HG02981 (cell line): Measurements from ENCODE around the gene MRTFA.
"Not testable (repeated sequence)": the region's sequence is repeated elsewhere in the genome, so short reads cannot be mapped to it uniquely, and the experiment has no call there.

Experiments
- ATAC-seq: cut with Tn5 transposase; IDR thresholded peaks from one replicate; pipeline ENCODE4 v1.9.1; 2021; ENCODE audit warnings: mild to moderate bottlenecking, moderate library complexity; ENCODE audit not compliant: unreplicated experiment

Gene MRTFA

GRCh38 chr22:40636380-40637182, at the start of gene MRTFA:
TSS of gene MRTFA (minus strand) at chr22:40636719.
- ATAC-seq: peak; percentile 92

- no peak for ATAC-seq
Measured at GRCh38 chr22:40685406-40685805, 48.9 kb upstream of the MRTFA start.

- ATAC-seq: no peak
Measured at GRCh38 chr22:40684728-40685127, 48.2 kb upstream of the MRTFA start.

- ATAC-seq: no peak
Measured at GRCh38 chr22:40681451-40681850, 44.9 kb upstream of the MRTFA start.

GRCh38 chr22:40680819-40681183, 44.3 kb upstream of the MRTFA start:
- ATAC-seq: no peak

- ATAC-seq: no peak
Measured at GRCh38 chr22:40679964-40680818, 43.7 kb upstream of the MRTFA start.

GRCh38 chr22:40679249-40679963, 42.9 kb upstream of the MRTFA start, which contains the start of gene MCHR1:
TSS of gene MCHR1 (plus strand) at chr22:40679484. CDS start at chr22:40679653, 169 bp downstream.
- ATAC-seq: no peak

- ATAC-seq: no peak
Measured at GRCh38 chr22:40678493-40679248, 42.2 kb upstream of the MRTFA start.

GRCh38 chr22:40676644-40677043, 40.1 kb upstream of the MRTFA start:
- ATAC-seq: no peak

- ATAC-seq: not testable (repeated sequence)
Measured at GRCh38 chr22:40676166-40676565, 39.6 kb upstream of the MRTFA start.

- no peak for ATAC-seq
Measured at GRCh38 chr22:40674274-40674673, 37.8 kb upstream of the MRTFA start.

- no peak for ATAC-seq
Measured at GRCh38 chr22:40673017-40673416, 36.5 kb upstream of the MRTFA start.

GRCh38 chr22:40671796-40672360, 35.4 kb upstream of the MRTFA start:
- ATAC-seq: no peak

- ATAC-seq: no peak
Measured at GRCh38 chr22:40671369-40671768, 34.9 kb upstream of the MRTFA start.

- ATAC-seq: no peak
Measured at GRCh38 chr22:40670058-40670457, 33.5 kb upstream of the MRTFA start.

- no peak for ATAC-seq
Measured at GRCh38 chr22:40668611-40669411, 32.3 kb upstream of the MRTFA start.

GRCh38 chr22:40666151-40666848, 29.8 kb upstream of the MRTFA start:
- ATAC-seq: no peak

- ATAC-seq: no peak
Measured at GRCh38 chr22:40665312-40665711, 28.8 kb upstream of the MRTFA start.

- no peak for ATAC-seq
Measured at GRCh38 chr22:40661671-40662070, 25.2 kb upstream of the MRTFA start.
